Trophoblast cell (in vitro differentiated cells and primary cell): Measurements from ENCODE around the gene BACH2.

Experiments used
- DNase-seq, 2 donors: peaks; one replicate each; pipeline ENCODE4 v3.0.0-alpha.2; 2016
- H2AFZ ChIP-seq: 2 replicates; pipeline ENCODE4 v1.6.1; 2013; ENCODE audit warnings: low read length, moderate library complexity, mild to moderate bottlenecking; ENCODE audit not compliant: insufficient read depth, poor library complexity
- H2AK5ac ChIP-seq: 2 replicates; pipeline ENCODE4 v1.6.1; 2013; ENCODE audit warnings: mild to moderate bottlenecking, low read length
- H2BK120ac ChIP-seq: 2 replicates; pipeline ENCODE4 v1.6.1; 2013; ENCODE audit warnings: low read length, mild to moderate bottlenecking, moderate library complexity; ENCODE audit not compliant: insufficient read depth, poor library complexity
- H2BK12ac ChIP-seq: 2 replicates; pipeline ENCODE4 v1.6.1; 2013; ENCODE audit warnings: mild to moderate bottlenecking, low read length, moderate library complexity
- H2BK5ac ChIP-seq: 2 replicates; pipeline ENCODE4 v1.6.1; 2013; ENCODE audit warnings: low read length, low read depth, moderate library complexity, mild to moderate bottlenecking; ENCODE audit not compliant: poor library complexity
- H3K14ac ChIP-seq: 2 replicates; pipeline ENCODE4 v1.6.1; 2013; ENCODE audit warnings: mild to moderate bottlenecking, low read length
- H3K18ac ChIP-seq: 2 replicates; pipeline ENCODE4 v1.6.1; 2013; ENCODE audit warnings: mild to moderate bottlenecking, low read length
- H3K23ac ChIP-seq: 2 replicates; pipeline ENCODE4 v1.6.1; 2013; ENCODE audit warnings: low read length
- H3K27ac ChIP-seq: 2 replicates; pipeline ENCODE4 v1.5.1; 2013; ENCODE audit warnings: low read depth, mild to moderate bottlenecking, inconsistent platforms, low read length, moderate library complexity
- H3K27me3 ChIP-seq: 2 replicates; pipeline ENCODE4 v1.6.1; 2013; ENCODE audit warnings: inconsistent platforms, mild to moderate bottlenecking, low read length, moderate library complexity; ENCODE audit not compliant: insufficient read depth
- H3K36me3 ChIP-seq, 2 experiments: 1 replicate in 1 of 2; 2 replicates in 1 of 2; pipeline ENCODE4 v1.6.1; 2013; ENCODE audit warnings: low read length in 2 of 2, mild to moderate bottlenecking in 2 of 2, moderate library complexity in 1 of 2; ENCODE audit not compliant: insufficient read depth in 2 of 2, control insufficient read depth in 1 of 2
- H3K4ac ChIP-seq: 2 replicates; pipeline ENCODE4 v1.6.1; 2013; ENCODE audit warnings: low read depth, mild to moderate bottlenecking, low read length, moderate library complexity
- H3K4me1 ChIP-seq, 2 experiments: 1 replicate in 1 of 2; 2 replicates in 1 of 2; pipeline ENCODE4 v1.6.1; 2013; ENCODE audit warnings: low read length in 2 of 2, mild to moderate bottlenecking in 2 of 2, moderate library complexity in 1 of 2; ENCODE audit not compliant: insufficient read depth in 2 of 2, control insufficient read depth in 1 of 2
- H3K4me2 ChIP-seq: 2 replicates; pipeline ENCODE4 v1.6.1; 2013; ENCODE audit warnings: inconsistent platforms, mild to moderate bottlenecking, low read length, moderate library complexity
- H3K4me3 ChIP-seq: 2 replicates; pipeline ENCODE4 v1.5.1; 2013; ENCODE audit warnings: mild to moderate bottlenecking, low read depth, low read length, inconsistent platforms
- H3K79me1 ChIP-seq: one replicate; pipeline ENCODE4 v1.6.1; 2013; ENCODE audit warnings: low read length
- H3K79me2 ChIP-seq: 2 replicates; pipeline ENCODE4 v1.6.1; 2013; ENCODE audit warnings: low read length, mild to moderate bottlenecking; ENCODE audit not compliant: control insufficient read depth, insufficient read depth, poor library complexity
- H3K9ac ChIP-seq: 2 replicates; pipeline ENCODE4 v1.6.1; 2013; ENCODE audit warnings: mild to moderate bottlenecking, low read length
- H3K9me3 ChIP-seq: 2 replicates; pipeline ENCODE4 v1.6.1; 2013; ENCODE audit warnings: low read depth, mild to moderate bottlenecking, control low read depth, inconsistent platforms, low read length; ENCODE audit not compliant: insufficient read depth
- H4K12ac ChIP-seq: 2 replicates; pipeline ENCODE4 v1.6.1; 2013; ENCODE audit warnings: low read depth, mild to moderate bottlenecking, low read length, moderate library complexity
- H4K8ac ChIP-seq: 2 replicates; pipeline ENCODE4 v1.6.1; 2013; ENCODE audit warnings: low read depth, mild to moderate bottlenecking, low read length, moderate library complexity
- H4K91ac ChIP-seq: one replicate; pipeline ENCODE4 v1.6.1; 2013; ENCODE audit warnings: low read depth, mild to moderate bottlenecking, low read length, moderate library complexity
- WGBS: extraction: QIAGEN DNeasy Blood & Tissue Kit; methylation state at CpG from one replicate; pipeline ENCODE4 v1.1.7; 2013; ENCODE audit warnings: missing lambda C conversion rate; ENCODE audit not compliant: insufficient read length, insufficient coverage; ENCODE audit errors: extremely low coverage; 5-methylcytosine and 5-hydroxymethylcytosine counted together

The BACH2 gene

DNA sequence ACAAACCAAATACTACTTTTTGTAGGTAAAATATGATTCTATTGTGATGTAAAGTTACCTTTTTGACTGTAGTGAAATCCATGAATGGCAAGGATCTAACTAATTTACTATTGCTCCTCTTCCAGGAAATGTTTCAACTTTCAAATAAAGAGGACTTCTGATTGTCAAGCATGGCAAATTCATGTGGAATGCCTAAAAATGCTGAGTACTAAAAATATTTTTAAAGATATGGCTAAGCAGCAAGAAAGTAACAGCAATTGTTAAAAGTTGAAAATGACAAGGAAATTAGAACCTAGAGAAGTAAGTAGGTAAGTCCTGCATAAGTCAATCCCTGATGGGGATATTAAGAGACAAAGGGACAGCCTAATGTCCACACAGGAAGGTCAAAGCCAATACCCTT lies 126.0 kb downstream of the BACH2 start:
- no peak overlapping the region for H3K14ac ChIP-seq
- peaks cover under 1% of the 10 kb centered on the region for H3K79me2 ChIP-seq
- H3K18ac ChIP-seq = no peak overlapping the region
- no peaks in the 10 kb centered on the region for H3K36me3 ChIP-seq
- no peak overlapping the region for H2AK5ac ChIP-seq
- H4K12ac ChIP-seq = no peak overlapping the region
- no peak overlapping the region for H3K4ac ChIP-seq
- no peaks in the 10 kb centered on the region for H3K27me3 ChIP-seq
- DNase-seq = no peak
- no peak overlapping the region for H2AFZ ChIP-seq
- no peak overlapping the region for H4K8ac ChIP-seq
- H2BK120ac ChIP-seq = no peak overlapping the region
- H3K4me2 ChIP-seq = no peak overlapping the region
- H3K79me1 ChIP-seq = peaks cover under 1% of the 10 kb centered on the region
- H2BK12ac ChIP-seq = no peak overlapping the region
- H4K91ac ChIP-seq = no peak overlapping the region
- H3K4me1 ChIP-seq = peaks cover 0 to under 1% of the 10 kb centered on the region in 2 experiments
- H3K4me3 ChIP-seq = no peak overlapping the region
- H3K23ac ChIP-seq = no peak overlapping the region
- no peak overlapping the region for H2BK5ac ChIP-seq
- no peak overlapping the region for H3K9ac ChIP-seq
- H3K9me3 ChIP-seq = no peaks in the 10 kb centered on the region
- H3K27ac ChIP-seq = no peak overlapping the region

DNA sequence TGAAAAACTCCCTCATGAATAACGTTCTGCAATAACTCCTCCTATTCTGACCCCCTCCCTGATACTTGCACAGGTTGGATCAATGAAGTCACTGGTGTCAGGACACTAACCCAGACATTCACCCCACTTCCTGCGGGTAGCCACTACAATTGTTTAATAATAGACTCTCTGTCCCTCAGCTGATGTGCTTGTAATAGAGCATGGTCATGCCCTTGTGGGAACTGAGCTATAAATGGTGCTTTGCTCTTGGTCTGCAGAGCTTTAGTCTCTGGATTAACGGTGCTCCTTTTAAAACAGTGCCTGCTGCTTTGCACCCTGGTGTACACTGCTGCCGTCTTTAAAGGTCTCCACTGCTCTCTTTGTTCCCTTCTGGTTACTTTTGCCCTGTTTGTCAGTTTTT lies 127.3 kb downstream of the BACH2 start:
- no peak overlapping the region for H2AK5ac ChIP-seq
- no peak overlapping the region for H4K12ac ChIP-seq
- no peak overlapping the region for H2BK12ac ChIP-seq
- H3K4me3 ChIP-seq = no peak overlapping the region
- no peaks in the 10 kb centered on the region for H3K9me3 ChIP-seq
- peak overlapping the region; percentile 61 for H3K23ac ChIP-seq
- H3K27me3 ChIP-seq = no peaks in the 10 kb centered on the region
- H3K79me1 ChIP-seq = no peaks in the 10 kb centered on the region
- H3K4ac ChIP-seq = no peak overlapping the region
- no peaks in the 10 kb centered on the region for H3K4me1 ChIP-seq
- H2AFZ ChIP-seq = no peak overlapping the region
- no peak overlapping the region for H2BK120ac ChIP-seq
- no peaks in the 10 kb centered on the region for H3K79me2 ChIP-seq
- no peak overlapping the region for H3K27ac ChIP-seq
- no peak overlapping the region for H2BK5ac ChIP-seq
- no peaks in the 10 kb centered on the region for H3K36me3 ChIP-seq
- no peak for DNase-seq
- H3K4me2 ChIP-seq = no peak overlapping the region
- H3K18ac ChIP-seq = no peak overlapping the region
- WGBS = no CpG with 5 or more reads among the region's 4 CpGs
- H4K8ac ChIP-seq = no peak overlapping the region
- no peak overlapping the region for H3K14ac ChIP-seq
- H4K91ac ChIP-seq = no peak overlapping the region
- no peak overlapping the region for H3K9ac ChIP-seq

DNA sequence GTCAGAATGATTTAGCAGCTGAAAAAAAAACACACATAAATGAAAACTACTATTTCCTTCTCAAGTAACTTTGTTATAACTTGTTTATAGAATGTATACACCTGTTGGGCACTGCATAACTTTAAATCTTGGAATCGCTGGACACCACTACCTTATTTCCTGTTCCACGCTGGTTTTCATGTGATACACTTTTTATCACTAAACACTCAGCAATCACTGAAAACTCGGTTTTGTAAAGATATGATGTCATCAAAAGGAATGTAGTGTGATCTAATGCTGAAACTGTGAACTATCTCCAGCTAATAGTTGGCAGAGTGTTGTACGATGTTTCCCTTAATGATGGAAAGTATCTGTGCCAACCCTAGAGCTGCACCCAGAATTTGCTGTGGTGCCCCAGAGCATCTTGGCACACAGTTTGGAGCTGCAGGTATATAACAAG lies 127.9 kb downstream of the BACH2 start:
- Histone ChIP-seq H3K27ac (no peak overlapping the region), H3K79me1 (no peaks in the 10 kb centered on the region), H2AFZ (no peak overlapping the region), H3K9me3 (no peaks in the 10 kb centered on the region), H3K4me1 (no peaks in the 10 kb centered on the region), H2BK120ac (no peak overlapping the region), H2BK12ac (no peak overlapping the region), H3K4ac (no peak overlapping the region), H3K36me3 (no peaks in the 10 kb centered on the region), H3K9ac (no peak overlapping the region), H4K91ac (no peak overlapping the region), H3K79me2 (no peaks in the 10 kb centered on the region), H4K12ac (no peak overlapping the region), H3K14ac (no peak overlapping the region), H3K27me3 (no peaks in the 10 kb centered on the region), H3K18ac (no peak overlapping the region), H3K4me3 (no peak overlapping the region), H2BK5ac (no peak overlapping the region), H2AK5ac (no peak overlapping the region), H3K23ac (no peak overlapping the region), H3K4me2 (no peak overlapping the region), H4K8ac (no peak overlapping the region)
- peak in 1 of 2 donors; percentile 59 for DNase-seq
- no CpG with 5 or more reads among the region's 4 CpGs for WGBS

DNA sequence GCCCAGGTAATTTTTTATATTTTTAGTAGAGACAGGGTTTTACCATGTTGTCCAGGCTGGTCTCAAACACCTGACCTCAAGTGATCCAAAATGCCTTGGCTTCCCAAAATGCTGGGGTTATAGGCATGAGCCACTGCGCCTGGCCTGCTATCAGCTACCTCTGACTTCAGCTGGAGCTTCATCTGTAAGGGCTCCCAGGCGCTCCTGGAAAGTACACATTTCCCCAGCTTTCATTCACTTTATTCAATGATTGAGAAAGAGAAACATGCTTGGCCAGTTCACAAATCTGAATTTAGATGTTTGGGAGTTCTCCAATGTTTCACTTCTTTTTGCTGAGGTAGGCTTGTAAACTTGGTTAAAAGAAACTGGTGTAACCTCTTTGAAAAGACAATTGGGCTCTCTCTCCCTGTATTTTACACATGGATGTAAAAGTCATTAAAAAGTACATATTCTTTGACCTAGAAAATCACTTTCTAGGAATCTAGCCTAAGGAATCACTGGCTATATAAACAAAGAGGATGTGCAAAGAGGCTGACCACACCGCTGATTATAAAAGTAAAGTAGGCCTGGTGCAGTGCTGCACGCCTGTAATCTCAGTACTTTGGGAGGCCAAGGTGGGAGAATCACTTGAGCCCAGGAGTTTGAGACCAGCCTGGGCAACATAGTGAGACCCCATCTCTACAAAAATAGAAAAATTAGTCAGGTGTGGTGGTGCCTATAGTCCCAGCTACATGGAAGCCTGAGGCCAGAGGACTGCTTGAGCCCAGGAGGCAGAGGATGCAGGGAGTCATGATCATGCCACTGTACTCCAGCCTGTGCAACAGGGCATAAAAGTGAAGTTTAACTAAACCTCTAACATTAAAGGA lies 128.9 kb downstream of the BACH2 start:
- H3K14ac ChIP-seq = no peak overlapping the region
- WGBS = no CpG with 5 or more reads among the region's 4 CpGs

More for the DNA sequence above, 128.9 kb downstream of the BACH2 start:
- Histone ChIP-seq H3K4me1 (no peaks in the 10 kb centered on the region), H3K4me3 (no peak overlapping the region), H3K23ac (no peak overlapping the region), H3K18ac (no peak overlapping the region), H4K12ac (no peak overlapping the region), H3K9ac (no peak overlapping the region), H3K79me1 (no peaks in the 10 kb centered on the region), H3K4me2 (no peak overlapping the region), H2BK5ac (no peak overlapping the region), H3K4ac (no peak overlapping the region), H3K9me3 (no peaks in the 10 kb centered on the region), H3K27ac (no peak overlapping the region), H3K79me2 (no peaks in the 10 kb centered on the region), H3K36me3 (no peaks in the 10 kb centered on the region), H2BK120ac (no peak overlapping the region), H2AK5ac (no peak overlapping the region), H4K91ac (no peak overlapping the region), H2BK12ac (no peak overlapping the region), H4K8ac (no peak overlapping the region), H2AFZ (no peak overlapping the region), H3K27me3 (no peaks in the 10 kb centered on the region)
- DNase-seq = no peak
